H9 (cell line): ENCODE data around the gene CCDC180. TPM values are rescaled to one million over a fixed set of nuclear protein-coding genes. Genes with fewer than 3 reads are reported as not detected.

ENCODE experiments used
- DNase-seq: peaks from one replicate; pipeline ENCODE4 v3.0.0-alpha.2; 2017
- H2AFZ ChIP-seq: one replicate; pipeline ENCODE4 v1.6.1; 2013; ENCODE audit warnings: mild to moderate bottlenecking, low read length, control low read depth, moderate library complexity
- H2AK5ac ChIP-seq: 2 replicates; pipeline ENCODE4 v1.6.1; 2013; ENCODE audit warnings: low read length, control low read depth, mixed read lengths; ENCODE audit not compliant: insufficient read length
- H2BK120ac ChIP-seq: one replicate; pipeline ENCODE4 v1.6.1; 2013; ENCODE audit warnings: low read depth, mild to moderate bottlenecking, low read length, control low read depth, inconsistent platforms; ENCODE audit not compliant: poor library complexity, severe bottlenecking
- H2BK12ac ChIP-seq: 2 replicates; pipeline ENCODE4 v1.6.1; 2013; ENCODE audit warnings: low read length, control low read depth, mixed read lengths, low read depth; ENCODE audit not compliant: insufficient read length
- H2BK15ac ChIP-seq: 2 replicates; pipeline ENCODE4 v1.6.1; 2013; ENCODE audit warnings: low read depth, low read length, control low read depth
- H2BK20ac ChIP-seq: one replicate; pipeline ENCODE4 v1.6.1; 2013; ENCODE audit warnings: low read depth, mild to moderate bottlenecking, low read length, control low read depth, inconsistent platforms; ENCODE audit not compliant: poor library complexity, severe bottlenecking
- H2BK5ac ChIP-seq: 2 replicates; pipeline ENCODE4 v1.6.1; 2013; ENCODE audit warnings: low read length, control low read depth, mixed read lengths; ENCODE audit not compliant: insufficient read length
- H3K14ac ChIP-seq: 2 replicates; pipeline ENCODE4 v1.6.1; 2013; ENCODE audit warnings: low read length, control low read depth; ENCODE audit not compliant: insufficient read depth
- H3K18ac ChIP-seq: 2 replicates; pipeline ENCODE4 v1.6.1; 2013; ENCODE audit warnings: low read depth, mild to moderate bottlenecking, mixed read lengths, low read length, control low read depth; ENCODE audit not compliant: insufficient read length
- H3K23ac ChIP-seq: 2 replicates; pipeline ENCODE4 v1.6.1; 2013; ENCODE audit warnings: low read length, control low read depth, mixed read lengths, low read depth; ENCODE audit not compliant: insufficient read length
- H3K23me2 ChIP-seq: 2 replicates; pipeline ENCODE4 v1.6.1; 2013; ENCODE audit warnings: low read depth, mild to moderate bottlenecking, mixed read lengths, low read length, control low read depth; ENCODE audit not compliant: insufficient read length, poor library complexity, severe bottlenecking
- H3K27ac ChIP-seq: 2 replicates; pipeline ENCODE4 v1.5.1; 2013; ENCODE audit warnings: low read length, control low read depth, mixed read lengths, low read depth; ENCODE audit not compliant: insufficient read length
- H3K27me3 ChIP-seq: 2 replicates; pipeline ENCODE4 v1.6.1; 2013; ENCODE audit warnings: low read length, control low read depth, inconsistent platforms; ENCODE audit not compliant: insufficient read depth
- H3K4ac ChIP-seq: 2 replicates; pipeline ENCODE4 v1.6.1; 2013; ENCODE audit warnings: low read depth, mild to moderate bottlenecking, control low read depth, inconsistent platforms, low read length, moderate library complexity
- H3K4me1 ChIP-seq: 2 replicates; pipeline ENCODE4 v1.6.1; 2013; ENCODE audit warnings: low read length, control low read depth, inconsistent platforms; ENCODE audit not compliant: insufficient read depth
- H3K4me2 ChIP-seq: 2 replicates; pipeline ENCODE4 v1.6.1; 2013; ENCODE audit warnings: low read length, control low read depth, mixed read lengths; ENCODE audit not compliant: insufficient read length, insufficient read depth
- H3K56ac ChIP-seq: 2 replicates; pipeline ENCODE4 v1.6.1; 2013; ENCODE audit warnings: low read depth, mild to moderate bottlenecking, mixed read lengths, low read length, control low read depth; ENCODE audit not compliant: insufficient read length
- H3K79me1 ChIP-seq: 2 replicates; pipeline ENCODE4 v1.6.1; 2013; ENCODE audit warnings: low read depth, mild to moderate bottlenecking, moderate library complexity, low read length, control low read depth, inconsistent platforms; ENCODE audit not compliant: insufficient read depth, poor library complexity, severe bottlenecking
- H3K79me2 ChIP-seq: 2 replicates; pipeline ENCODE4 v1.6.1; 2013; ENCODE audit warnings: low read length, control low read depth, inconsistent platforms; ENCODE audit not compliant: insufficient read depth
- H3K9ac ChIP-seq: 2 replicates; pipeline ENCODE4 v1.6.1; 2013; ENCODE audit warnings: low read length, control low read depth, mixed read lengths; ENCODE audit not compliant: insufficient read length; ENCODE audit errors: extremely low read depth
- H3K9me3 ChIP-seq: one replicate; pipeline ENCODE4 v1.6.1; 2013; ENCODE audit warnings: low read depth, low read length, inconsistent platforms; ENCODE audit not compliant: control insufficient read depth
- H3T11ph ChIP-seq: one replicate; pipeline ENCODE4 v1.6.1; 2013; ENCODE audit warnings: mild to moderate bottlenecking, low read length, control low read depth, inconsistent platforms
- H4K20me1 ChIP-seq: one replicate; pipeline ENCODE4 v1.6.1; 2013; ENCODE audit not compliant: control insufficient read depth, insufficient read length, insufficient read depth
- H4K5ac ChIP-seq: 2 replicates; pipeline ENCODE4 v1.6.1; 2013; ENCODE audit warnings: low read depth, mild to moderate bottlenecking, mixed read lengths, low read length, control low read depth; ENCODE audit not compliant: insufficient read length
- H4K8ac ChIP-seq: replicated peaks from 2 replicates; pipeline ENCODE4 v1.6.1; 2013; ENCODE audit warnings: low read length, control low read depth, mixed read lengths, low read depth; ENCODE audit not compliant: insufficient read length
- H4K91ac ChIP-seq: 2 replicates; pipeline ENCODE4 v1.6.1; 2013; ENCODE audit warnings: low read depth, mild to moderate bottlenecking, moderate library complexity, mixed read lengths, low read length, control low read depth; ENCODE audit not compliant: insufficient read length
- H3K27ac Mint-ChIP-seq, 3 experiments: 2 replicates in 2 of 3; 3 replicates in 1 of 3; pipeline ENCODE4 v1.8.0; 2020 to 2021; ENCODE audit warnings: mixed read lengths in 3 of 3, mild to moderate bottlenecking in 1 of 3, moderate library complexity in 1 of 3
- H3K27me3 Mint-ChIP-seq: 2 replicates; pipeline ENCODE4 v1.8.0; 2021; ENCODE audit warnings: low read depth, mild to moderate bottlenecking, moderate library complexity, mixed read lengths
- H3K36me3 Mint-ChIP-seq, 3 experiments: 2 replicates in 2 of 3; 3 replicates in 1 of 3; pipeline ENCODE4 v1.8.0; 2020 to 2021; ENCODE audit warnings: low read depth in 3 of 3, mixed read lengths in 3 of 3; ENCODE audit not compliant: insufficient read depth in 1 of 3
- H3K4me1 Mint-ChIP-seq, 2 experiments: 2 replicates each; pipeline ENCODE4 v1.8.0; 2020; ENCODE audit warnings: mixed read lengths in 2 of 2
- H3K4me3 Mint-ChIP-seq, 2 experiments: 2 replicates in 1 of 2; 3 replicates in 1 of 2; pipeline ENCODE4 v1.8.0; 2020 to 2021; ENCODE audit warnings: mild to moderate bottlenecking in 2 of 2, mixed read lengths in 2 of 2, moderate library complexity in 1 of 2
- H3K9me3 Mint-ChIP-seq, 2 experiments: 2 replicates in 1 of 2; 3 replicates in 1 of 2; pipeline ENCODE4 v1.8.0; 2020; ENCODE audit warnings: mild to moderate bottlenecking in 2 of 2, mixed read lengths in 2 of 2, moderate library complexity in 1 of 2
- CTCF ChIP-seq: fragments of 200-600 bp; sonication (generic); conservative IDR thresholded peaks from 3 replicates; pipeline ENCODE4 v1.8.0; 2021; ENCODE audit warnings: antibody characterized with exemption, mild to moderate bottlenecking
- WGBS: extraction: QIAGEN DNeasy Blood & Tissue Kit; methylation state at CpG from one replicate; pipeline ENCODE4 v1.1.7; 2013; ENCODE audit warnings: missing lambda C conversion rate, low lambda C conversion rate, mixed read lengths; ENCODE audit not compliant: insufficient read length; ENCODE audit errors: extremely low coverage; 5-methylcytosine and 5-hydroxymethylcytosine counted together
- total RNA-seq: library from RNA; stranded (reverse); gene quantifications from 2 replicates; pipeline ENCODE4 v1.2.1, GENCODE V29; 2021

Gene CCDC180
- total RNA-seq, 1 experiment from 2014 or later = 5.9 TPM

DNA sequence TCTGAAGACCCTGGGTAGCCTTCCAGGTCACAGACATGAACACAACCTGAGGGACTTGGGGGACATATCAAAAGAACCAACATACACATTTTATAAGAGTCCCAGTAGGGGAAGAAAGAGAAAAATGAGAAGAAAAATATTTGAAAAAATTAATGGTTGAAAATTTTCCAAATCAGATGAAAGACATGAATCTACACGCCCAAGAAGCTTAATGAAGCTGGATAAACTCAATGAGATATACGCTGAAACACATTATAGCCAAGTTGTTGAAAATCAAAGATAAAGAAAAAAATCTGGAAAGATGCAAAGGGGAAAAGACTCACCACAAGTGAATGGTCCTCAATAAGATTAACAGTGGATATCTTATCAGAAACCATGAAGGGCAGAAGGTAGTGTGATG is 9.6 kb upstream of the CCDC180 start:
- Histone ChIP-seq H3K27me3 (no peaks in the 10 kb centered on the region), H4K20me1 (no peaks in the 10 kb centered on the region), H3K18ac (no peak overlapping the region), H3K23me2 (no peaks in the 10 kb centered on the region), H3T11ph (no peak overlapping the region), H3K9me3 (no peaks in the 10 kb centered on the region), H2BK15ac (no peak overlapping the region), H2BK12ac (no peak overlapping the region), H2AK5ac (no peak overlapping the region), H3K79me2 (no peaks in the 10 kb centered on the region), H4K5ac (no peak overlapping the region), H2BK20ac (no peak overlapping the region), H3K23ac (no peak overlapping the region), H4K8ac (no peak overlapping the region), H3K27ac (no peak overlapping the region), H3K4me2 (no peak overlapping the region), H3K9ac (no peak overlapping the region), H3K14ac (no peak overlapping the region), H4K91ac (no peak overlapping the region), H2AFZ (no peak overlapping the region), H2BK5ac (no peak overlapping the region), H2BK120ac (no peak overlapping the region), H3K4ac (no peak overlapping the region), H3K4me1 (no peaks in the 10 kb centered on the region), H3K79me1 (no peaks in the 10 kb centered on the region), H3K56ac (no peak overlapping the region)
- no peak overlapping the region for H3K27ac Mint-ChIP-seq
- H3K4me1 Mint-ChIP-seq = peaks cover 3 to 11% of the 10 kb centered on the region in 2 experiments; a peak in 2 of 4 replicates
- peaks cover 22 to 39% of the 10 kb centered on the region in 2 experiments for H3K9me3 Mint-ChIP-seq
- WGBS = no CpG with 5 or more reads among the region's 2 CpGs
- no peak for TF ChIP-seq CTCF
- peaks cover 1% of the 10 kb centered on the region for H3K27me3 Mint-ChIP-seq
- DNase-seq = no peak
- peaks cover 37 to 46% (median 39%) of the 10 kb centered on the region in 3 experiments for H3K36me3 Mint-ChIP-seq
- no peak overlapping the region for H3K4me3 Mint-ChIP-seq
